ENCODE results near the gene CDH6.

CDH6 gene

GRCh38 chr5:31377274-31377946 is 183.9 kb downstream of the CDH6 start:
- TF ChIP-seq ZNF274 (IDR thresholded peaks at IDR 0.05; ENCODE audit: low read depth, low read length) (no peak), YY1 (IDR thresholded peaks at IDR 0.05; ENCODE audit: insufficient read depth, insufficient read length) (no peak), SUZ12 (IDR thresholded peaks at IDR 0.05; ENCODE audit: extremely low read depth, insufficient read depth, insufficient read length) (no peak)

GRCh38 chr5:31378136-31378535 is 184.7 kb downstream of the CDH6 start:
- no peaks in the 10 kb centered on the region for H3K9me3 ChIP-seq (ENCODE audit: insufficient read depth, low read length)
- DNase-seq (ENCODE audit: low read depth, low spot score), result no peak
- no peaks in the 10 kb centered on the region for H3K36me3 ChIP-seq (ENCODE audit: insufficient read depth, insufficient read length, low read length)
- H3K4me3 ChIP-seq (ENCODE audit: insufficient read length, low read depth), result no peak overlapping the region
- H3K9ac ChIP-seq (ENCODE audit: insufficient read length, low read depth), result no peak overlapping the region
- TF ChIP-seq SUZ12 (IDR thresholded peaks at IDR 0.05; ENCODE audit: extremely low read depth, insufficient read depth, insufficient read length) (no peak), ZNF274 (IDR thresholded peaks at IDR 0.05; ENCODE audit: low read depth, low read length) (no peak), YY1 (IDR thresholded peaks at IDR 0.05; ENCODE audit: insufficient read depth, insufficient read length) (no peak)
- H3K4me1 ChIP-seq (ENCODE audit: insufficient read depth, insufficient read length), result peaks cover 6% of the 10 kb centered on the region
- no peaks in the 10 kb centered on the region for H3K27me3 ChIP-seq (ENCODE audit: insufficient read depth, insufficient read length)

More at GRCh38 chr5:31377274-31377946, 183.9 kb downstream of the CDH6 start:
- H3K4me1 ChIP-seq (ENCODE audit: insufficient read depth, insufficient read length), result peaks cover 6% of the 10 kb centered on the region
- no peaks in the 10 kb centered on the region for H3K36me3 ChIP-seq (ENCODE audit: insufficient read depth, insufficient read length, low read length)
- no peaks in the 10 kb centered on the region for H3K9me3 ChIP-seq (ENCODE audit: insufficient read depth, low read length)
- H3K9ac ChIP-seq (ENCODE audit: insufficient read length, low read depth), result no peak overlapping the region
- no peaks in the 10 kb centered on the region for H3K27me3 ChIP-seq (ENCODE audit: insufficient read depth, insufficient read length)
- no peak for DNase-seq (ENCODE audit: low read depth, low spot score)
- no peak overlapping the region for H3K4me3 ChIP-seq (ENCODE audit: insufficient read length, low read depth)

All from NT2/D1 (cell line).